NB4 (cell line): ENCODE data around the gene GAB3.
A peak's percentile ranks its signal among the peaks of the same experiment; 100 is the strongest.

ENCODE experiments used
- DNase-seq: peaks from one replicate; pipeline ENCODE4 v3.0.0; 2010; ENCODE audit warnings: low read depth
- H3K4me3 ChIP-seq: one replicate; pipeline ENCODE4 v1.5.1; 2011; ENCODE audit warnings: mild to moderate bottlenecking, low read depth, low read length, moderate library complexity
- MAX ChIP-seq: IDR thresholded peaks from 2 replicates; pipeline ENCODE4 v1.6.1; 2011; ENCODE audit warnings: low read depth, low read length
- MYC ChIP-seq: IDR thresholded peaks from 2 replicates; pipeline ENCODE4 v1.6.1; 2011; ENCODE audit warnings: low read depth, low read length
- POLR2A ChIP-seq: IDR thresholded peaks from 2 replicates; pipeline ENCODE4 v1.6.1; 2011; ENCODE audit warnings: mild to moderate bottlenecking; ENCODE audit not compliant: insufficient read length; ENCODE audit errors: extremely low read depth
- TF ChIP-seq, protein P1 (sequence below): IDR thresholded peaks from one replicate; pipeline ENCODE4 v1.5.1; 2012; ENCODE audit warnings: low read depth, low read length

The GAB3 gene

DNA sequence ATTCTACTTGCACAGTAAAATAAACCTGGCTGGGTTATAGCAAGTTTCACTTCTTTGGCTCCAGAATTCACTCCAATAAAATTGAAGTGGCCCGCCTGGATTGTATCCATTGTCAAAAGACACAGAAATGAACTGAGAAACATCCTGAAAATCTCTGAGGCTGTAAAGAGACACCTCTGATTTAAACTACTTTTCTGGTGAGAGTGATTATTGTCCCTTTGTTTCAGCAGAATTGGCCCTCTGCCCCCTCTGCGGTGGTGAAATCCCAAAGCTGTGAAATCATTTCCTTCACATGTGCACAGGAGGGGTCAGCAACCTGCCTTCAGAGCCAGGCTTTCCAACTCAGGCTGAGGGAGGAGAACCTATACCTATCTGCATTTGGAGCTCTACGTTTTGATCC lies 23.0 kb downstream of the GAB3 start:
- H3K4me3 ChIP-seq, result no peak overlapping the region
- peak; percentile 27 for DNase-seq
- TF ChIP-seq MAX (no peak), MYC (no peak), POLR2A (no peak)
- TF ChIP-seq, protein P1, sequence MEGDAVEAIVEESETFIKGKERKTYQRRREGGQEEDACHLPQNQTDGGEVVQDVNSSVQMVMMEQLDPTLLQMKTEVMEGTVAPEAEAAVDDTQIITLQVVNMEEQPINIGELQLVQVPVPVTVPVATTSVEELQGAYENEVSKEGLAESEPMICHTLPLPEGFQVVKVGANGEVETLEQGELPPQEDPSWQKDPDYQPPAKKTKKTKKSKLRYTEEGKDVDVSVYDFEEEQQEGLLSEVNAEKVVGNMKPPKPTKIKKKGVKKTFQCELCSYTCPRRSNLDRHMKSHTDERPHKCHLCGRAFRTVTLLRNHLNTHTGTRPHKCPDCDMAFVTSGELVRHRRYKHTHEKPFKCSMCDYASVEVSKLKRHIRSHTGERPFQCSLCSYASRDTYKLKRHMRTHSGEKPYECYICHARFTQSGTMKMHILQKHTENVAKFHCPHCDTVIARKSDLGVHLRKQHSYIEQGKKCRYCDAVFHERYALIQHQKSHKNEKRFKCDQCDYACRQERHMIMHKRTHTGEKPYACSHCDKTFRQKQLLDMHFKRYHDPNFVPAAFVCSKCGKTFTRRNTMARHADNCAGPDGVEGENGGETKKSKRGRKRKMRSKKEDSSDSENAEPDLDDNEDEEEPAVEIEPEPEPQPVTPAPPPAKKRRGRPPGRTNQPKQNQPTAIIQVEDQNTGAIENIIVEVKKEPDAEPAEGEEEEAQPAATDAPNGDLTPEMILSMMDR, result no peak

DNA sequence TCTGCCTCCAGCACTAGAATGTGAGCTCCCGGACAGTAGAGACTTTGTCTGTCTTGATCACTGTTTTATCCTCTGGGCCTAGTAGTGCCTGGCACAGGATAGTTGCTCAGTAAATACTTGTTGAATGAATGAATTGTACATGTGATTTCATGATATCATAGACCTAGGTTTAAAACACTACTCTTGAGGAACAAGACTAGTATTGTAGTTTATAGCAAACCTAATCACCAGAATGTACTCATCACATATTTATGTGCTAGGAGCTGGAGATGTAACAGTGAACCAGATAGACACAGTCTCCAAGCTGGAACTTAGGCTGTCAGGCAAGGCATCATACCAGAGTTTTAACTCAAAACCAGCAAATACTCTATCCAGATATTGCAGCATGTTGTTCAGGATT lies 23.5 kb downstream of the GAB3 start:
- no peak overlapping the region for H3K4me3 ChIP-seq
- TF ChIP-seq MYC (no peak), MAX (no peak), POLR2A (no peak)
- TF ChIP-seq, protein P1, result no peak
- no peak for DNase-seq

- TF ChIP-seq, protein P1, result no peak
- no peak for TF ChIP-seq POLR2A
- no peak for TF ChIP-seq MYC
- TF ChIP-seq MAX, result no peak
- H3K4me3 ChIP-seq, result no peak overlapping the region
- DNase-seq, result peak; percentile 18
Observed at GRCh38 chrX:154724993-154725756, 25.7 kb downstream of the GAB3 start.

DNA sequence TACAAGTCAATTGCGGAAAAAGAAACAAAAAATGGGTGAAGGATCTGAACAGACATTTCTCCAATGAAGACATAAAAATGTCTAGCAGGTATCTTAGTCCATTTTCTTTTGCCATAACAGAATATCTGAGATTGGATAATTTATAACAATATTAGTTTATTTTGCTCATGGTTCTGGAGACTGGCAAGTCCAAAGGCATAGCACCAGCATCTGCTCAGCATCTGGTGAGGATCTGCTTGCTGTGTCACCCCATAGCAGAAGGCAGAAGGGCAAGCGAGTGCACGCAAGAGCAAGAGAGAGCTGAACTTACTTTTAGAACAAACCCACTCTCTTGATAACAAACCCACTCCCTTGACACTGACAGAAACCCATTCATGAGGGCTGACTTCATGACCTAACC lies 29.7 kb downstream of the GAB3 start:
- TF ChIP-seq MAX (no peak), POLR2A (no peak), MYC (no peak)
- TF ChIP-seq, protein P1, result no peak
- H3K4me3 ChIP-seq, result no peak overlapping the region
- no peak for DNase-seq

DNA sequence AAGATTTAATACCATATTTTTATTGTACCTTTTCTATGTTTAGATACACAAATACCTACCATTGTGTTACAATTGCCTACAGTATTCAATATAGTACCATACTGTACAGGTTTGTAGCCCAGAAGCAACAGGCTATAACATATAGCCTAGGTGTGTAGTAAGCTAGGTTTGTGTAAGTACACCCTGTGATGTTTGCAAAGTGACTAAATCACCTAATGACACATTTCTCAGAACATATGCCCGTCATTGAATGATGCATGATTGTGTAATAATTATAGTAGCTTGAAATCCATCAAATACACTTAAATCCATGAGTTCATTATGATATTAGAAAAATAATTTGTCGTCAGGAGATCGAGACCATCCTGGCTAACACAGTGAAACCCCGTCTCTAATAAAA lies 30.8 kb downstream of the GAB3 start:
- H3K4me3 ChIP-seq, result no peak overlapping the region
- TF ChIP-seq MAX (no peak), MYC (no peak), POLR2A (no peak)
- TF ChIP-seq, protein P1, result no peak

DNA sequence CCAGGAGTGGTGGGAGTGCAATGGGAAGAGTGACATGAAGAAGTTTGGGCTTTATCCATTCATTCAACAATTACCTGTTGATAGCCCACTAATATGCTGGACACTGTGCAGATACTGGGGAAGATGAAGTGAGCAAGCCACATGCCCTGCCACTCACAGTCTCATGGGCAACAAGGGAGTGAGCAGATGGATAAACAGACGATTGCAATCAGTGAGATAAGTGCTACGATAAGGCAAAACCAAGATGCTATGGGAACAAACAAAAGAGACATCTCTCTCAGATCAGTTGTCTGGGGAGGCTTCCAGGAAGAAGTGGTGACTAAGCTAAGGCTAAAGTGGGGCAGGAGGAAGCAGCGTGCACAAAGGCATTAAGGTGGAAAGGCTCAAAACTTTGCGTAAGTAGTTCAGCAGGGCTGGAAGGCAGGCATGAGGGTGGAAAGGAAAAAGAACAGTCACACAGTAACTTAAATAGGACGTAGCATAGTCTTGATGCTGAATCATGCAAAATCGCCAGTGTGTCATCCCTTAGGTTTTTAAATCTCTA lies 31.7 kb downstream of the GAB3 start:
- peak; percentile 79 for DNase-seq
- peak overlapping the region; percentile 21 for H3K4me3 ChIP-seq
- TF ChIP-seq POLR2A, result no peak
- 0 out of 2 replicates have a peak, but pooled peaks have one; percentile 43 for TF ChIP-seq MYC

More for the DNA sequence above, 30.8 kb downstream of the GAB3 start:
- no peak for DNase-seq
